Measurements from ENCODE around the gene SF3A1.

Gene SF3A1

GRCh38 chr22:30333707-30334087 lies 23.0 kb downstream of the SF3A1 start:
- no peak overlapping the region for H3K4me3 ChIP-seq (ENCODE audit: control insufficient read depth, low read depth, low read length)
- no peak for DNase-seq (ENCODE audit: low read depth)
- TF ChIP-seq CTCF (IDR thresholded peaks at IDR 0.05; ENCODE audit: control insufficient read depth, insufficient read depth, low read depth, low read length, missing control alignments), result no peak

- no peak for TF ChIP-seq CTCF (IDR thresholded peaks at IDR 0.05; ENCODE audit: control insufficient read depth, insufficient read depth, low read depth, low read length, missing control alignments)
These were observed 23.5 kb downstream of the SF3A1 start for GRCh38 chr22:30332994-30333706.

GRCh38 chr22:30332551-30332950 lies 24.1 kb downstream of the SF3A1 start:
- H3K4me3 ChIP-seq (ENCODE audit: control insufficient read depth, low read depth, low read length), result no peak overlapping the region
- TF ChIP-seq CTCF (IDR thresholded peaks at IDR 0.05; ENCODE audit: control insufficient read depth, insufficient read depth, low read depth, low read length, missing control alignments), result no peak
- DNase-seq (ENCODE audit: low read depth), result no peak

More at GRCh38 chr22:30332994-30333706, 23.5 kb downstream of the SF3A1 start:
- DNase-seq (ENCODE audit: low read depth), result no peak
- no peak overlapping the region for H3K4me3 ChIP-seq (ENCODE audit: control insufficient read depth, low read depth, low read length)

GRCh38 chr22:30328466-30329049 lies 28.1 kb downstream of the SF3A1 start:
- DNase-seq (ENCODE audit: low read depth), result no peak
- TF ChIP-seq CTCF (IDR thresholded peaks at IDR 0.05; ENCODE audit: control insufficient read depth, insufficient read depth, low read depth, low read length, missing control alignments), result no peak
- H3K4me3 ChIP-seq (ENCODE audit: control insufficient read depth, low read depth, low read length), result no peak overlapping the region

GRCh38 chr22:30327864-30328345 lies 28.8 kb downstream of the SF3A1 start:
- no peak for TF ChIP-seq CTCF (IDR thresholded peaks at IDR 0.05; ENCODE audit: control insufficient read depth, insufficient read depth, low read depth, low read length, missing control alignments)
- no peak for DNase-seq (ENCODE audit: low read depth)
- H3K4me3 ChIP-seq (ENCODE audit: control insufficient read depth, low read depth, low read length), result no peak overlapping the region

DNA sequence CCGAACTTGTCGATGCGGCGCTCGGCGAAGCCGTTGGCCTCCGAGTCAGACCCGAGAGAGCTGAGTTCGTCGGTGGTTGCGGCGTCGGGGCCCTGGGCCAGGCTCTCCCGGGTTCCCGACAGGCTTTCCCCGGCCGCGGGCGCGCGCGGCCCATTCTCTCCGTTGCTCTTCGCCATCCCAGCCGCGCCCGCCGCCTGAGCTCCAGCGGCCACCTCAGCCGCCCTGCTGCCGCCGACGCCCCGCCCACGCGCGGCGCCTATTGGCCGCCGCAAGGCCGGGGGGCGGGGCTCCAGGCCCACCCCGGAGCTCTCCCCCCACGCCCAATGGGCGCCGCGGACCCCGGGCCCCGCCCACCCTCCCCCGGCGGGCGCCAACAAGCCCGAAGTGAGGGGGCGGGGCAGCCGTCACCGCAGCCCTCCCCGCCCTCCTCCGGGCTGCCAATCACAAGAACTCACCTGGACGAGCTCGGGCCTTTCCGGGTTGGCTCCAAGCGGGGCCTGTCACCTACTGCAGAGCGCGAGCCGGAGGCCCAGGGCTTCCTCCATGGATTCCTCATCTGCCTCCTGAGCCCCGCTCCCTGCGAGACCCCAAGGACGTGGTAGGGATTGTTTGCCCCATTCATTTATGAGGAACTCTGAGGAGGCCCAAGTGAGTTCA lies 29.9 kb downstream of the SF3A1 start, which contains the start of gene TBC1D10A:
Gene TBC1D10A, minus strand, starts transcription at position 236 of the 657 bp plus-strand sequence. Its CDS starts 60 bp downstream, at position 176.
- peak within 1 kb of the TSS; percentile 79 for H3K4me3 ChIP-seq (ENCODE audit: control insufficient read depth, low read depth, low read length)
- no peak for DNase-seq (ENCODE audit: low read depth)
- TF ChIP-seq CTCF (IDR thresholded peaks at IDR 0.05; ENCODE audit: control insufficient read depth, insufficient read depth, low read depth, low read length, missing control alignments), result no peak
